ENCODE measurements around the gene ABHD12.

DNA sequence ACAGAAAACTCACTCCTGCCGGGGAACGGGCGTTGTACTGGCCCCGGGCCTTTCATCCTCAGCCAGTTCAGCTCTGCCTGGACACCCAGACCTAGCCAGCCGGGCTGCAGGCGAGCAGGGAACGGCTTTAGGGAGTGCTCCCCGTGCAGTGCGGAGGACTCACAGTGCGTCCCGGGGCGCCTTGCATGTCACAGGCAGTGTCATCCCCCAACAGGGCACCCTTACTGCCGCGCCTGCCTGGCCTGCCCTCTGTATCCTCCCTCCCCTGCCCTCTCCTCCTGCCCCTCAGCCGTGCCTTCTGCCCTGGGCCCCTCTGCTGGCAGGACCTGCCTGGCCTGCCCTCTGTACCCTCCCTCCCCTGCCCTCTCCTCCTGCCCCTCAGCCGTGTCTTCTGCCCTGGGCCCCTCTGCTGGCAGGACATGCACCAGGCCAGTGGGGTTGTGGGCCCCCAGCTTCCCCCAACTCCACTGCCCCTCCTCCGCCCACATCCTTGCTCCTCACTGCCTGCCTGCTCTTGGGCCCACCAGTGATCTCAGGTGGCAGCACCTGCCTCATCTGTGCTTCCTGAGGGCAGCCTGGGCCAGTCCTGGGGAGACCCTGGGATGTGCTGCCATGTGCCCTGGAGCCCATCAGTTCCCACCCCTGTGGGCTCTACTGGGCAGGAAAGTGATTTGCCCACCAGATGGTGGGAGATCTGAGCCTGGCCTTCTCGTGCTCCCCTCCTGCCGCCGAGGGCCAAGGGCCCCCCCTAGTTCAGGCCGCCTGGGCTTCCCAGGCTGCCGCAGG is 99.8 kb downstream of the ABHD12 start:
- TF ChIP-seq, protein P1, sequence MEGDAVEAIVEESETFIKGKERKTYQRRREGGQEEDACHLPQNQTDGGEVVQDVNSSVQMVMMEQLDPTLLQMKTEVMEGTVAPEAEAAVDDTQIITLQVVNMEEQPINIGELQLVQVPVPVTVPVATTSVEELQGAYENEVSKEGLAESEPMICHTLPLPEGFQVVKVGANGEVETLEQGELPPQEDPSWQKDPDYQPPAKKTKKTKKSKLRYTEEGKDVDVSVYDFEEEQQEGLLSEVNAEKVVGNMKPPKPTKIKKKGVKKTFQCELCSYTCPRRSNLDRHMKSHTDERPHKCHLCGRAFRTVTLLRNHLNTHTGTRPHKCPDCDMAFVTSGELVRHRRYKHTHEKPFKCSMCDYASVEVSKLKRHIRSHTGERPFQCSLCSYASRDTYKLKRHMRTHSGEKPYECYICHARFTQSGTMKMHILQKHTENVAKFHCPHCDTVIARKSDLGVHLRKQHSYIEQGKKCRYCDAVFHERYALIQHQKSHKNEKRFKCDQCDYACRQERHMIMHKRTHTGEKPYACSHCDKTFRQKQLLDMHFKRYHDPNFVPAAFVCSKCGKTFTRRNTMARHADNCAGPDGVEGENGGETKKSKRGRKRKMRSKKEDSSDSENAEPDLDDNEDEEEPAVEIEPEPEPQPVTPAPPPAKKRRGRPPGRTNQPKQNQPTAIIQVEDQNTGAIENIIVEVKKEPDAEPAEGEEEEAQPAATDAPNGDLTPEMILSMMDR (IDR thresholded peaks at IDR 0.05; ENCODE audit: insufficient read depth, low read length, poor library complexity, severe bottlenecking): no peak
- TF ChIP-seq EZH2phosphoT487 (conservative IDR thresholded peaks at IDR 0.05; ENCODE audit: low read length): no peak

Measured in SU-DHL-6 (cell line).